Measurements from ENCODE around the gene RNF112.

Gene RNF112

GRCh38 chr17:19386051-19386929 is 24.7 kb upstream of the RNF112 start:
- peak overlapping the region; percentile 49 for H3K4me3 ChIP-seq (ENCODE audit: low read depth, low read length)
- peak; percentile 92 for DNase-seq (ENCODE audit: low read depth)

- peak within 1 kb of the TSS; percentile 49 for H3K4me3 ChIP-seq (ENCODE audit: low read depth, low read length)
Observed at GRCh38 chr17:19386974-19387920, 23.8 kb upstream of the RNF112 start, which contains the start of gene MFAP4. Gene MFAP4 (minus strand): TSS chr17:19387190. CDS start chr17:19387155, 35 bp downstream.

GRCh38 chr17:19387921-19388521 is 23.0 kb upstream of the RNF112 start:
- H3K4me3 ChIP-seq (ENCODE audit: low read depth, low read length) = no peak overlapping the region
- no peak for DNase-seq (ENCODE audit: low read depth)

More at GRCh38 chr17:19386974-19387920, 23.8 kb upstream of the RNF112 start, which contains the start of gene MFAP4:
- DNase-seq (ENCODE audit: low read depth) = peak; percentile 87

- H3K4me3 ChIP-seq (ENCODE audit: low read depth, low read length) = no peak overlapping the region
- no peak for DNase-seq (ENCODE audit: low read depth)
Observed at GRCh38 chr17:19388791-19389785, 21.9 kb upstream of the RNF112 start.

GRCh38 chr17:19390951-19391350 is 20.1 kb upstream of the RNF112 start:
- no peak for DNase-seq (ENCODE audit: low read depth)
- no peak overlapping the region for H3K4me3 ChIP-seq (ENCODE audit: low read depth, low read length)

GRCh38 chr17:19391432-19391831 is 19.6 kb upstream of the RNF112 start:
- H3K4me3 ChIP-seq (ENCODE audit: low read depth, low read length) = no peak overlapping the region
- no peak for DNase-seq (ENCODE audit: low read depth)

GRCh38 chr17:19392303-19392702 is 18.7 kb upstream of the RNF112 start:
- no peak for DNase-seq (ENCODE audit: low read depth)
- no peak overlapping the region for H3K4me3 ChIP-seq (ENCODE audit: low read depth, low read length)

GRCh38 chr17:19397556-19398041 is 13.4 kb upstream of the RNF112 start:
- no peak overlapping the region for H3K4me3 ChIP-seq (ENCODE audit: low read depth, low read length)
- DNase-seq (ENCODE audit: low read depth) = no peak

GRCh38 chr17:19398301-19399181 is 12.5 kb upstream of the RNF112 start:
- peak; percentile 41 for DNase-seq (ENCODE audit: low read depth)
- H3K4me3 ChIP-seq (ENCODE audit: low read depth, low read length) = no peak overlapping the region

GRCh38 chr17:19399750-19400450 is 11.1 kb upstream of the RNF112 start:
- DNase-seq (ENCODE audit: low read depth) = no peak
- H3K4me3 ChIP-seq (ENCODE audit: low read depth, low read length) = no peak overlapping the region

GRCh38 chr17:19401321-19402010 is 9.6 kb upstream of the RNF112 start:
- no peak overlapping the region for H3K4me3 ChIP-seq (ENCODE audit: low read depth, low read length)
- DNase-seq (ENCODE audit: low read depth) = no peak

GRCh38 chr17:19402171-19402570 is 8.9 kb upstream of the RNF112 start:
- no peak overlapping the region for H3K4me3 ChIP-seq (ENCODE audit: low read depth, low read length)
- DNase-seq (ENCODE audit: low read depth) = no peak

- no peak overlapping the region for H3K4me3 ChIP-seq (ENCODE audit: low read depth, low read length)
- no peak for DNase-seq (ENCODE audit: low read depth)
Observed at GRCh38 chr17:19403021-19403420, 8.0 kb upstream of the RNF112 start.

- DNase-seq (ENCODE audit: low read depth) = no peak
- H3K4me3 ChIP-seq (ENCODE audit: low read depth, low read length) = no peak overlapping the region
Observed at GRCh38 chr17:19404264-19404663, 6.8 kb upstream of the RNF112 start.

GRCh38 chr17:19405114-19405513 is 5.9 kb upstream of the RNF112 start:
- no peak overlapping the region for H3K4me3 ChIP-seq (ENCODE audit: low read depth, low read length)
- DNase-seq (ENCODE audit: low read depth) = no peak

GRCh38 chr17:19407601-19408345 is 3.3 kb upstream of the RNF112 start:
- H3K4me3 ChIP-seq (ENCODE audit: low read depth, low read length) = no peak overlapping the region

More at GRCh38 chr17:19407601-19408345, 3.3 kb upstream of the RNF112 start:
- no peak for DNase-seq (ENCODE audit: low read depth)
